MM.1S (cell line): ENCODE results near the gene MPC1L.

ENCODE experiments used
- DNase-seq: peaks from one replicate; pipeline ENCODE4 v3.0.0-alpha.2; 2015
- H2AFZ ChIP-seq: fragments of 300-600 bp; sonication (generic); 2 replicates; pipeline ENCODE4 v1.6.0; 2016; ENCODE audit warnings: antibody characterized with exemption, low read length
- H3F3A ChIP-seq: fragments of 300-600 bp; sonication (generic); 2 replicates; pipeline ENCODE4 v1.6.1; 2016; ENCODE audit warnings: mild to moderate bottlenecking, antibody characterized with exemption, low read length, moderate library complexity, mixed read lengths; ENCODE audit not compliant: insufficient read depth
- H3K27ac ChIP-seq: fragments of 300-600 bp; sonication (generic); 2 replicates; pipeline ENCODE4 v1.5.1; 2016; ENCODE audit warnings: mild to moderate bottlenecking, low read length
- H3K27me3 ChIP-seq: fragments of 300-600 bp; sonication (generic); replicated peaks from 2 replicates; pipeline ENCODE4 v1.6.0; 2016; ENCODE audit warnings: low read length; ENCODE audit not compliant: insufficient read depth
- H3K36me3 ChIP-seq: fragments of 300-600 bp; sonication (generic); replicated peaks from 2 replicates; pipeline ENCODE4 v1.6.1; 2016; ENCODE audit warnings: mild to moderate bottlenecking, low read length, mixed read lengths; ENCODE audit not compliant: insufficient read depth
- H3K4me1 ChIP-seq: fragments of 300-600 bp; sonication (generic); 2 replicates; pipeline ENCODE4 v1.6.1; 2016; ENCODE audit warnings: low read length, mixed read lengths
- H3K4me2 ChIP-seq: fragments of 300-600 bp; sonication (generic); 2 replicates; pipeline ENCODE4 v1.6.0; 2016; ENCODE audit warnings: low read depth, low read length
- H3K4me3 ChIP-seq: fragments of 300-600 bp; sonication (generic); 2 replicates; pipeline ENCODE4 v1.5.1; 2016; ENCODE audit warnings: low read length, mixed read lengths
- H3K79me2 ChIP-seq: fragments of 300-600 bp; sonication (generic); 2 replicates; pipeline ENCODE4 v1.6.1; 2016; ENCODE audit warnings: mixed run types, low read length, mixed read lengths
- H3K9ac ChIP-seq: fragments of 300-600 bp; sonication (generic); 2 replicates; pipeline ENCODE4 v1.6.1; 2016; ENCODE audit warnings: low read length, mixed read lengths
- H3K9me2 ChIP-seq: fragments of 300-600 bp; sonication (generic); replicated peaks from 2 replicates; pipeline ENCODE4 v1.6.1; 2016; ENCODE audit warnings: mild to moderate bottlenecking, low read length, mixed read lengths; ENCODE audit not compliant: insufficient read depth
- H3K9me3 ChIP-seq: fragments of 300-600 bp; sonication (generic); replicated peaks from 2 replicates; pipeline ENCODE4 v1.6.1; 2016; ENCODE audit warnings: mild to moderate bottlenecking, low read length, mixed read lengths; ENCODE audit not compliant: insufficient read depth
- H4K20me1 ChIP-seq: fragments of 300-600 bp; sonication (generic); 2 replicates; pipeline ENCODE4 v1.6.1; 2016; ENCODE audit warnings: mild to moderate bottlenecking, low read length, moderate library complexity, mixed read lengths; ENCODE audit not compliant: insufficient read depth
- CTCF ChIP-seq: fragments of 300-600 bp; sonication (generic); IDR thresholded peaks from 2 replicates; pipeline ENCODE4 v1.5.1; 2016; ENCODE audit warnings: antibody characterized with exemption, low read length, mixed read lengths
- EZH2 ChIP-seq: fragments of 300-600 bp; sonication (generic); optimal IDR thresholded peaks from 2 replicates; pipeline ENCODE3; 2017; ENCODE audit warnings: low read depth, mild to moderate bottlenecking, antibody characterized with exemption, low read length, mixed read lengths
- EZH2phosphoT487 ChIP-seq: fragments of 300-600 bp; sonication (generic); IDR thresholded peaks from 2 replicates; pipeline ENCODE4 v1.6.1; 2018; ENCODE audit warnings: antibody characterized with exemption, low read length

The MPC1L gene

GRCh38 chrX:40623665-40624064 lies 437 bp downstream of the MPC1L start:
- Histone ChIP-seq H3K9me2 (no peaks in the 10 kb centered on the region), H3K27ac (no peak overlapping the region), H3K9ac (no peak overlapping the region), H3K79me2 (no peaks in the 10 kb centered on the region), H3K4me3 (no peak overlapping the region), H2AFZ (no peak overlapping the region), H3K4me2 (no peak overlapping the region), H4K20me1 (no peaks in the 10 kb centered on the region), H3K36me3 (no peaks in the 10 kb centered on the region), H3K4me1 (no peaks in the 10 kb centered on the region), H3F3A (no peaks in the 10 kb centered on the region), H3K9me3 (no peaks in the 10 kb centered on the region), H3K27me3 (no peaks in the 10 kb centered on the region)
- TF ChIP-seq EZH2phosphoT487 (no peak), CTCF (no peak), EZH2 (no peak)
- no peak for DNase-seq

GRCh38 chrX:40625294-40625693 lies 2.1 kb downstream of the MPC1L start:
- TF ChIP-seq EZH2phosphoT487: no peak
- TF ChIP-seq CTCF: no peak
- no peak for TF ChIP-seq EZH2
- Histone ChIP-seq H3K27ac (no peak overlapping the region), H4K20me1 (no peaks in the 10 kb centered on the region), H3K79me2 (no peaks in the 10 kb centered on the region), H2AFZ (no peak overlapping the region), H3K9ac (no peak overlapping the region), H3F3A (no peaks in the 10 kb centered on the region), H3K4me2 (no peak overlapping the region), H3K4me3 (no peak overlapping the region), H3K9me2 (no peaks in the 10 kb centered on the region), H3K27me3 (no peaks in the 10 kb centered on the region), H3K36me3 (no peaks in the 10 kb centered on the region), H3K4me1 (no peaks in the 10 kb centered on the region), H3K9me3 (no peaks in the 10 kb centered on the region)
- DNase-seq: no peak

GRCh38 chrX:40628506-40628905 lies 5.3 kb downstream of the MPC1L start:
- Histone ChIP-seq H3K9ac (no peak overlapping the region), H3K79me2 (no peaks in the 10 kb centered on the region), H3F3A (no peaks in the 10 kb centered on the region), H3K4me1 (no peaks in the 10 kb centered on the region), H2AFZ (no peak overlapping the region), H3K27ac (no peak overlapping the region), H3K36me3 (0 out of 2 replicates have a peak, but pooled peaks cover 5% of the 10 kb centered on the region), H3K4me3 (no peak overlapping the region), H3K4me2 (no peak overlapping the region), H4K20me1 (no peaks in the 10 kb centered on the region), H3K9me2 (no peaks in the 10 kb centered on the region), H3K27me3 (no peaks in the 10 kb centered on the region), H3K9me3 (no peaks in the 10 kb centered on the region)
- DNase-seq: no peak
- TF ChIP-seq EZH2phosphoT487 (no peak), CTCF (no peak), EZH2 (no peak)
